GM18498 (cell line): ENCODE measurements around the gene TTC33.
A peak's percentile ranks its signal among the peaks of the same experiment; 100 is the strongest.
"Not testable (repeated sequence)": the region's sequence is repeated elsewhere in the genome, so short reads cannot be mapped to it uniquely, and the experiment has no call there.

Source experiments
- ATAC-seq: cut with Tn5 transposase; IDR thresholded peaks from one replicate; pipeline ENCODE4 v1.9.1; 2021; ENCODE audit warnings: mild to moderate bottlenecking, moderate library complexity; ENCODE audit not compliant: unreplicated experiment

TTC33 gene, protein sequence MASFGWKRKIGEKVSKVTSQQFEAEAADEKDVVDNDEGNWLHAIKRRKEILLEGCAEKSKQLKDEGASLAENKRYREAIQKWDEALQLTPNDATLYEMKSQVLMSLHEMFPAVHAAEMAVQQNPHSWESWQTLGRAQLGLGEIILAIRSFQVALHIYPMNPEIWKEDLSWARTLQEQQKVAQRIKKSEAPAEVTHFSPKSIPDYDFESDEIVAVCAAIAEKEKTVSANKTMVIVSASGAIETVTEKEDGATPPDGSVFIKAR

DNA sequence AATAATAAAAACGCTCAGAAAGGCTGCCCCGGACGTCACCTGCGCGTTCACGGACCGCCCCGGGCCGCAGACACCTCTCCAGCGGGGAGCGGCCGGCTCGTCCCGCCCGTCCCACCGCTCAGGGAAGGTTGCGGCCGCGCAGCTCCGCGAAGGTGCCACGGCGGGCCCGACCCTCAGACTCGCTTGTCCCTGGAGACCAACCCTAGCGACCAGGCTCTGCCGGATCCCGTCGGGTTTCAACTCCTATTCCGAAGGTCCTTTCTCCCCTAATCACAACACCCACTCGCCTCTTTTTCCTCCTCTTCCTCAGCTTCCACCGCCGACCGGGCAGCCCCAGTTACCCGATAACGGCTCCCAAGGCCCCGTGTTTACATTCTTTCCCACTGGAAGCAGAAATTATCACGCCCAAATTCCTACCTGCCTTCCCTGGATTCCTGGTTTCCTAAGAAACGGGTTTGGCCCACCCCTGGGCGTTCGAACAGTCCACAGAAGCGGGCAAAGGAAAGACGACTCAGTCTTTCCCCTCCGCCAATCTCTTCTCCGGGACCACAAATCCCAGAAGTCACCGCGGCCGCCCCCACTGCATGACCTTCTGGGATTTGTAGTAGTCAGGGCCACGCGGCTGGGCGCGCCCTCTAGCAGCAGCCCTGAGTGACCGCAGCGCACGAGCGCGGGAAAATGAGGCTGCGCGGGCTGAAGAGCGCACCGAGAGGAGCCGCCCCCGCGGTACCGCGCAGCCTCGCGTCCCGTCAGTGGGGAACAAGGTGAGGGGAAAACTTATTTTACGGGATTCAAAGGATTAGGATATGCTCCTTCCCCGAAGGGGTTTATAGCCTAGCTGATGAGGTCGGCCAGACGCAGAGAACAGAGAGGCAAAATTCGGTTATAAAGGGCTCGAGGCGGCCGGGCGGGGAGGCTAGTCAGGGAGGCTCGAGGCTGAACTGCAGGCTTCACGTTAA, at the start of gene TTC33:
TSS of gene TTC33 (minus strand) at position 555 of the 959 bp plus-strand sequence. CDS start 8,943 bp downstream, outside the sequence.
- ATAC-seq: peak; percentile 88

DNA sequence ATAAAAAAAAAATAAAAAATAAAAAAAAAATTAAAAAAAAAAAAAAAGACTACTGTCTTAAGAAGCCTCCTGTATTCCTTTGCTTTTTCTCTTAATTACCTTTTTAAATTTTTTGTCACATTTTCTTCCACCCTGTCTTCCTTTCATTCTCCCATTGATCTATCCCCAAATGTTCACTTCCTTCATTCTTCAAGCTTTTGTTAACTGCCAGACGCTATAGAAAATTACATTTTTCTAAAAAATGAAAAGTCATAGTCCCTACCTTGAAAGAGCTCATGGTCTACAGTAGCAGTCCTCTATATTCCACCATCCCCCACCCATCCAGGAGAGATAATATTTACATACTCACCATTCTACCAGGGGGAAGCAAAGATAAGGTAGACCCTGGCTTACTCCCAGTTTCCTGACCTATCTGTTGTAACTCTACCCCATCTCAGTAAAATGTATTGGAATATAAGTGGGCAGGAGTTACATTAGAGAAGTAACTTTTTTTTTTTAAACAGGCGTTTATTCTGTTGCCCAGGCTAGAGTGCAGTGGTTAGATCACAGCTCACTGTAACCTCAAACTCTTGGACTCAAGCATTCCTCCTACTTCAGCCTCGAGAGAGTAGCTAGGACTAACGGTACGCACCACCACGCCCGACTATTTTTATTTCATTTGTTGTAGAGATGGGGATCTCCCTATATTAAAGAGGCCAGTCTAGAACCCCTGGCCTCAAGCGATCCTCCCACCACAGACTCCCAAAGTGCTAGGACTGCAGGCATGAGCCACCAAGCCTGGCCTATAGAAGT, 46.2 kb upstream of the TTC33 start:
- ATAC-seq: no peak

GRCh38 chr5:40799258-40799657, 43.5 kb upstream of the TTC33 start:
- no peak for ATAC-seq

GRCh38 chr5:40798801-40799210, 43.0 kb upstream of the TTC33 start:
- no peak for ATAC-seq

- peak; percentile 98 for ATAC-seq
These were observed 42.4 kb upstream of the TTC33 start, which contains the start of gene PRKAA1 for GRCh38 chr5:40798012-40798800. Gene PRKAA1, minus strand, starts transcription at chr5:40798374. Its CDS starts 185 bp downstream, at chr5:40798189.

GRCh38 chr5:40797273-40798011, 41.7 kb upstream of the TTC33 start:
- ATAC-seq: peak; percentile 44

GRCh38 chr5:40796487-40796889, 40.7 kb upstream of the TTC33 start:
- ATAC-seq: no peak

GRCh38 chr5:40794877-40795276, 39.1 kb upstream of the TTC33 start:
- ATAC-seq: not testable (repeated sequence)

DNA sequence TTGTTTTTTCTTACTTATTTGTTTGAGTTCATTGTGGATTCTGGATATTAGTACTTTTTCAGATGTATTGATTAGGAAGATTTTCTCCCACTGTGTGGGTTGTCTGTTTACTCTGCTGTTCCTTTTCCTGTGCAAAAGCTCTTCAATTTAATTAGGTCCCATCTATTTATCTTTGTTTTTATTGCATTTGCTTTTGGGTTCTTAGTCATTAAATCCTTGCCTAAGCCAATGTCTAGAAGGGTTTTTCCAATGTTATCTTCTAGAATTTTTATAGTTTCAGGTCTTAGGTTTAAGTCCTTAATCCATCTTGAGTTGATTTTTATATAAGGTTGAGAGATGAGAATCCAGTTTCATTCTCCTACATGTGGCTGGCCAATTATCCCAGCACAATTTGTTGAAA, 38.6 kb upstream of the TTC33 start:
- ATAC-seq: not testable (repeated sequence)

DNA sequence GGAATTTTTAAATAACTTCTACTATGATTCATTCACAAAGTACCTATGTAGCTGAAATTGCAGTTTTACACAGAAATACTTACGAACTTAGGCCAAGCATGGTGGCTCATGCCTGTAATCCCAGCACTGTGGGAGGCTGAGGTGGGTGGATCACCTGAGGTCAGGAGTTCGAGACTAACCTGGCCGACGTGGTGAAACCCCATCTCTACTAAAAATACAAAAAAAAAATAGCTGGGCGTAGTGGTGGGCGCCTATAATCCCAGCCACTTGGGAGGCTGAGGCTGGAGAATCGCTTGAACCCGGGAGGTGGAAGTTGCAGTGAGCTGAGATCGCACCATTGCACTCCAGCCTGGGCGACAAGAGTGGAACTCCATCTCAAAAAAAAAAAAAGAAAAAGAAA, 36.9 kb upstream of the TTC33 start:
- ATAC-seq: not testable (repeated sequence)

- ATAC-seq: no peak
These were observed 36.0 kb upstream of the TTC33 start for GRCh38 chr5:40791715-40792139.

GRCh38 chr5:40790947-40791593, 35.3 kb upstream of the TTC33 start:
- ATAC-seq: no peak

DNA sequence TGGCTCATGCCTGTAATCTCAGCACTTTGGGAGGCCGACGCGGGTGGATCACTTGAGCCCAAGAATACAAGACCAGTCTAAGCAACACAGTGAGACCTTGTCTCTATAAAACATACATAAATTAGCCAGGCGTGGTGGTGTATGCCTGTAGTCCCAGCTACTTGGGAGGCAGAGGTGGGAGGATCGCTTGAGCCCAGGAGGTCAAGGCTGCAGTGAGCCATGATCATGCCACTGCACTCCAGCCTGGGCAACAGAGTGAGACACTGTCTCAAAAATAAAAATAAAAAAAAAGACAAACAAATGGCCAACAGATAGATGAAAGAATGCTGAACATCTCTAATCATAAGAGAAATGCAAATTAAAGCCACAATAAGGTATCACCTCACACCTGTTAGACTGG, 33.2 kb upstream of the TTC33 start:
- not testable (repeated sequence) for ATAC-seq

DNA sequence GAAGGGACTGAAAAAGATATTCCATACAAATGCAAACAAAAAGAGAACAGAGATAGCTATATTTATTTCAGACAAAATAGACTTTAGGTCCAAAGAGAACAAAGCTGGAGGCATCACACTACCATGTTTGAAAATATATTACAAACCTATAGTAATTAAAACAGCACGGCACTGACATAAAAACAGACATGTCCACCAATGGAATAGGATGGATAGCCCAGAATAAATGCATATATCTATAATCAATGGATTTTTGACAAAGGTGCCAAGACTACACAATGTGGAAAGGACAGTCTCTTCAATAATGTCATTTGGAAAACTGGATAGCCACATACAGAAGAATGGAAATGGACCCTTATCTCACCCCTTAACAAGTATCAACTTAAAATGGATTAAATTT, 32.2 kb upstream of the TTC33 start:
- ATAC-seq: no peak

- not testable (repeated sequence) for ATAC-seq
These were observed 30.9 kb upstream of the TTC33 start for GRCh38 chr5:40786664-40787063.

- ATAC-seq: no peak
These were observed 29.2 kb upstream of the TTC33 start for GRCh38 chr5:40784916-40785315.

DNA sequence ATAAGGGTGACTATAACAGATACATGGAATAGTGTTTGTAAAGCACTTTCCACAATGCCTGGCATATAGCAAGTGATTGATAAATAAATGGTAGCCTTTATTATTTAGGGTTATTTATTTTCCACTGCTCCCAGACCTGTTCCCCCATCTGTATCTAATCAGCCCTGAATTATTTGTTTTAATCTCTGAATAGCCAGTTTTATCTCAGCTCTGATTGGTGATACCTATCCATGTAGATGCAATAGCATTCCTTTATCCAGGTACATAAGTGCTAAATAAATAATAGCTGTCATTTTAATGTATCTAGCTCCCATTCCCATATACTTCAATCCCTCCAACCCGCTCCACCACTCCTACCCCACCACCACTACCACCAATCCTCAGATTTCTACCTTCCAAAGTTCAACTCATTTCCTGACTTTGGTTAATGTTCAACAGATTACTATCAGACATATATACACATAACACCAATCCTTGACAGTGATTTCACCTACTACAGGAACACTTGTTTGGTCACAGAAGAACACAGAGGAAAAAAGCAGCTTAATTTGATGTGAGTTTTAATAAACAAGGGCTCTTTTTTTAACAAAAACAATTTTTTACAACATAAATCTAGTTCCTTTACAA, 28.4 kb upstream of the TTC33 start:
- ATAC-seq: no peak

DNA sequence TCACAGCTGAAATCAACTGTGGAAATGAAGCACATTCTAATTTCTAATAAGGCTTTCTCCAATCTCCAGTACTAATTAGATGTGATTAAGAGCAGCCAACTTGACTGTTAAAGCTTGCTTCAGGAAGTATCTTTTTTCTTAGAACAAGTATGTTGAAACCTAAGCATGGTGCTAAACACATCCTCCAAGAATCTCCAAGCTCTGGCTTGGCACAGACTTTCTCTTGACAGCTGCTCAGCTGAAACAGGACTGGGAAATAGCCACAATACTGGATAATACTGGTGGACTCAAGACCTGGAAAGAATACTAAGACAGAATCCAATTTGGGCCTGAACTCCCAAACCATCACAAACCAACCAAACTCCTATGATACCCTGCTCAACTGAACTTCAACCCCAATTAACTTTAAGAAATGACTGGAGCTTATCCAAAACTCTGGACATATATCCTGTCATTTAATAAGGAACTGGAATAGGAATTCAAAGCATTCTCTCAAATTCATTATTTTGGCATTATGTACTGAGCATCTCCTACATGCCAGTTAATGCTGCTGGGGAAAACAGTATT, 26.2 kb upstream of the TTC33 start:
- no peak for ATAC-seq
